ENCODE data around the gene REEP1.

DNA sequence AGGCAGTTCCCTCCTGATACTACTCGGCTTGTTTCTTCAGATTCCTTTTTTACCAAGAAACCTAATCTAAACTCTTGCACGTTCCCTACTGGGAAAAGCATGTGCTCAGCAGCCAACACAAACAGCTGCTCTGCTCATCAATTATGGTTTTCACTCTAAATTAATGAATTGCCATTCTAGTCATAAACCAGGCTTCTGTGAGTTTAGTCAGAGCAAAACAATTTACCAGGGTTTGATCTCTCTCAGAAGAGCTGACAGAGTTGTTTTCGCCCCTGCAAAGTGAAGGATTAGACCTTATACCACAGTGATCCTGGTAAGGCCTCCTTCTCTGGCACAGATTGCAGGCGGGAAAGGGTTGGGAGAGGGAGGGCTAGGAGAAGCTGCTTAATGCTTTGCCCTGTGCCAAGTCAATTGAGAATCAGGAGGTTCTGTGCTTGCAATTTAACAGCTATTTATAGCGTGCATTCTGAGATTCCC is 57.2 kb downstream of the REEP1 start:
- TF ChIP-seq, protein P1, sequence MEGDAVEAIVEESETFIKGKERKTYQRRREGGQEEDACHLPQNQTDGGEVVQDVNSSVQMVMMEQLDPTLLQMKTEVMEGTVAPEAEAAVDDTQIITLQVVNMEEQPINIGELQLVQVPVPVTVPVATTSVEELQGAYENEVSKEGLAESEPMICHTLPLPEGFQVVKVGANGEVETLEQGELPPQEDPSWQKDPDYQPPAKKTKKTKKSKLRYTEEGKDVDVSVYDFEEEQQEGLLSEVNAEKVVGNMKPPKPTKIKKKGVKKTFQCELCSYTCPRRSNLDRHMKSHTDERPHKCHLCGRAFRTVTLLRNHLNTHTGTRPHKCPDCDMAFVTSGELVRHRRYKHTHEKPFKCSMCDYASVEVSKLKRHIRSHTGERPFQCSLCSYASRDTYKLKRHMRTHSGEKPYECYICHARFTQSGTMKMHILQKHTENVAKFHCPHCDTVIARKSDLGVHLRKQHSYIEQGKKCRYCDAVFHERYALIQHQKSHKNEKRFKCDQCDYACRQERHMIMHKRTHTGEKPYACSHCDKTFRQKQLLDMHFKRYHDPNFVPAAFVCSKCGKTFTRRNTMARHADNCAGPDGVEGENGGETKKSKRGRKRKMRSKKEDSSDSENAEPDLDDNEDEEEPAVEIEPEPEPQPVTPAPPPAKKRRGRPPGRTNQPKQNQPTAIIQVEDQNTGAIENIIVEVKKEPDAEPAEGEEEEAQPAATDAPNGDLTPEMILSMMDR (IDR thresholded peaks at IDR 0.05 in 8 of 11, conservative IDR thresholded peaks at IDR 0.05 in 3 of 11) = no peak
- no peak for TF ChIP-seq POLR2A (IDR thresholded peaks at IDR 0.05)
